LNCaP clone FGC (cell line): ENCODE measurements around the gene SSBP2.
"Not testable (repeated sequence)": the region's sequence is repeated elsewhere in the genome, so short reads cannot be mapped to it uniquely, and the experiment has no call there.

Experiments used
- DNase-seq: peaks from one replicate; pipeline ENCODE4 v3.0.0-alpha.2; 2011; ENCODE audit warnings: low read depth
- H3K4me3 ChIP-seq: 2 replicates; pipeline ENCODE4 v1.5.1; 2011; ENCODE audit warnings: mild to moderate bottlenecking, low read depth, low read length, control low read depth
- TF ChIP-seq, protein P1 (sequence below): IDR thresholded peaks from 2 replicates; pipeline ENCODE4 v1.5.1; 2012; ENCODE audit warnings: mild to moderate bottlenecking; ENCODE audit not compliant: control insufficient read depth, insufficient read depth; ENCODE audit errors: extremely low read depth

SSBP2 gene

DNA sequence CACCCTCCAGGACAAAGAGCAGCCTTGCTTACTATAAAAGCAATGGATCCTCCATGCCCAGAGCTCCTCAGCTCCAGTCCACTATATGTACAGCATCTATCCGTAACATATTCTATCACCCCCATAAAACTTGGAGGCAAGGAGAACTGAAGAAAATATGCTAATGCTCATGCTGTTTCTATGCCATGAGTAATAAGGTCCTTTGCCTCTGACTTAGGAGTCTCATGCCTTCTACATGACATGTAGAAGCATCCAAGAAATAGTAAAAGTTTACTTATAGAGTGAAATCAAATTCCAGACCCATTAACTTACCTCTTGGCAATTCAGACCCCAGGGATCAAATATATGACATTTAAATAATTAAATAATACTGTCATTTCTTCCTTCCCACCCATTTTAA lies 33.7 kb downstream of the SSBP2 start:
- no peak for DNase-seq
- TF ChIP-seq, protein P1, sequence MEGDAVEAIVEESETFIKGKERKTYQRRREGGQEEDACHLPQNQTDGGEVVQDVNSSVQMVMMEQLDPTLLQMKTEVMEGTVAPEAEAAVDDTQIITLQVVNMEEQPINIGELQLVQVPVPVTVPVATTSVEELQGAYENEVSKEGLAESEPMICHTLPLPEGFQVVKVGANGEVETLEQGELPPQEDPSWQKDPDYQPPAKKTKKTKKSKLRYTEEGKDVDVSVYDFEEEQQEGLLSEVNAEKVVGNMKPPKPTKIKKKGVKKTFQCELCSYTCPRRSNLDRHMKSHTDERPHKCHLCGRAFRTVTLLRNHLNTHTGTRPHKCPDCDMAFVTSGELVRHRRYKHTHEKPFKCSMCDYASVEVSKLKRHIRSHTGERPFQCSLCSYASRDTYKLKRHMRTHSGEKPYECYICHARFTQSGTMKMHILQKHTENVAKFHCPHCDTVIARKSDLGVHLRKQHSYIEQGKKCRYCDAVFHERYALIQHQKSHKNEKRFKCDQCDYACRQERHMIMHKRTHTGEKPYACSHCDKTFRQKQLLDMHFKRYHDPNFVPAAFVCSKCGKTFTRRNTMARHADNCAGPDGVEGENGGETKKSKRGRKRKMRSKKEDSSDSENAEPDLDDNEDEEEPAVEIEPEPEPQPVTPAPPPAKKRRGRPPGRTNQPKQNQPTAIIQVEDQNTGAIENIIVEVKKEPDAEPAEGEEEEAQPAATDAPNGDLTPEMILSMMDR = no peak
- H3K4me3 ChIP-seq = no peak overlapping the region

GRCh38 chr5:81714076-81714475 lies 36.8 kb downstream of the SSBP2 start:
- DNase-seq, H3K4me3 ChIP-seq: not testable (repeated sequence)

GRCh38 chr5:81708889-81709288 lies 42.0 kb downstream of the SSBP2 start:
- DNase-seq = no peak
- no peak overlapping the region for H3K4me3 ChIP-seq
- TF ChIP-seq, protein P1 = no peak

GRCh38 chr5:81703840-81704239 lies 47.1 kb downstream of the SSBP2 start:
- DNase-seq = no peak
- TF ChIP-seq, protein P1 = no peak

GRCh38 chr5:81700166-81700565 lies 50.7 kb downstream of the SSBP2 start:
- H3K4me3 ChIP-seq = no peak overlapping the region
- no peak for DNase-seq
- TF ChIP-seq, protein P1 = no peak

More at GRCh38 chr5:81703840-81704239, 47.1 kb downstream of the SSBP2 start:
- no peak overlapping the region for H3K4me3 ChIP-seq

- TF ChIP-seq, protein P1 = no peak
- no peak for DNase-seq
- H3K4me3 ChIP-seq = no peak overlapping the region
These were observed 52.1 kb downstream of the SSBP2 start for GRCh38 chr5:81698813-81699212.

GRCh38 chr5:81696418-81697397 lies 54.2 kb downstream of the SSBP2 start:
- no peak overlapping the region for H3K4me3 ChIP-seq
- no peak for DNase-seq
- TF ChIP-seq, protein P1 = no peak
